Heart left ventricle (tissue), 16 donors: ENCODE data around the gene DPM2. TPM values are rescaled to one million over a fixed set of nuclear protein-coding genes. Genes with fewer than 3 reads are reported as not detected.

Experiments
- ATAC-seq, 4 donors: fragments of 200-7000 bp; cut with Tn5 transposase; one replicate each; pipeline ENCODE4 v1.9.1; 2020 to 2022; ENCODE audit warnings: moderate library complexity in 4 of 4, mild to moderate bottlenecking in 3 of 4, moderate number of reproducible peaks in 1 of 4
- DNase-seq, 5 donors: peaks; one replicate each; pipeline ENCODE4 v3.0.0-alpha.2; 2020
- H3K27ac ChIP-seq, 12 donors: fragments of 200-600 bp; sonication (generic) in 4 of 12; one replicate each; pipeline versions ENCODE4 v1.5.0 to v1.8.0; 2016 to 2022; ENCODE audit warnings: mild to moderate bottlenecking in 2 of 12
- H3K27me3 ChIP-seq, 9 donors: fragments of 200-600 bp; sonication (generic) in 2 of 9; one replicate each; pipeline versions ENCODE4 v1.5.1 to v1.8.0; 2016 to 2022; ENCODE audit warnings: mild to moderate bottlenecking in 3 of 9
- H3K36me3 ChIP-seq, 9 donors: fragments of 200-600 bp; sonication (generic) in 2 of 9; one replicate each; pipeline versions ENCODE4 v1.5.0 to v1.8.0; 2018 to 2022; ENCODE audit warnings: mild to moderate bottlenecking in 2 of 9
- H3K4me1 ChIP-seq, 12 donors: fragments of 200-600 bp; sonication (generic) in 4 of 12; one replicate each; pipeline versions ENCODE4 v1.5.0 to v1.8.0; 2016 to 2022; ENCODE audit warnings: mild to moderate bottlenecking in 3 of 12
- H3K4me3 ChIP-seq, 12 donors: fragments of 200-600 bp; sonication (generic) in 4 of 12; one replicate each; pipeline versions ENCODE4 v1.5.0 to v1.8.0; 2017 to 2022; ENCODE audit warnings: mild to moderate bottlenecking in 9 of 12, moderate library complexity in 4 of 12
- H3K9me3 ChIP-seq, 12 donors: fragments of 200-600 bp; sonication (generic) in 4 of 12; one replicate each; pipeline versions ENCODE4 v1.5.0 to v1.8.0; 2016 to 2022; ENCODE audit warnings: mild to moderate bottlenecking in 1 of 12
- CTCF ChIP-seq, 12 donors: fragments of 200-600 bp; sonication (generic) in 4 of 12; IDR thresholded peaks; one replicate each; pipeline versions ENCODE4 v1.5.0 to v1.8.0; 2018 to 2022; ENCODE audit warnings: antibody characterized with exemption in 12 of 12, mild to moderate bottlenecking in 5 of 12
- POLR2A ChIP-seq, 2 donors: fragments of 450-650 bp; IDR thresholded peaks; one replicate each; pipeline ENCODE4 v1.6.1; 2017; ENCODE audit warnings: antibody characterized with exemption in 2 of 2, mild to moderate bottlenecking in 2 of 2, moderate library complexity in 2 of 2
- WGBS, 4 donors: extraction: QIAGEN DNeasy Blood & Tissue Kit in 2 of 4; methylation state at CpG; one replicate each; pipeline versions ENCODE4 v1.1.5 to v1.1.7; 2013 to 2018; 5-methylcytosine and 5-hydroxymethylcytosine counted together
- intact Hi-C, 10 donors: fragments of 100-400 bp; cut with DNase I; formaldehyde crosslinking; loops; one replicate each; pipeline versions ENCODE4 v1.11.1 to v1.14.2; 2022
- polyA plus RNA-seq, 2 donors: library from polyadenylated mRNA; stranded (reverse); fragments of 200-250 nt; gene quantifications; one replicate each; pipeline ENCODE4 v1.2.3, GENCODE V29; 2013
- total RNA-seq, 9 donors: library from RNA; depleted of rRNA in 2 of 9; stranded (reverse); fragments of >200 nt in 2 of 9; fragmentation: NEBNext Ultra II Directional in 3 of 9; extraction: Animal tissue kit (Norgen Biotek cat#: 25700) in 3 of 9; gene quantifications; one replicate each; pipeline versions ENCODE4 v1.1.0 to v1.2.4, GENCODE V29; 2016 to 2023
- donor health status: ischemic (EF 13 %, LVEDD 7.1; RV severe dilation, severe dysfunction).
- donor health status: healthy with polysubstance abuse.
- donor health status: DM: no; HTN: yes; CAD: no.
- donor health status: DM: no; HTN: no; CAD: no.
- donor health status: ischemic (EF 25% LVEDD 6.9; RV normal size, moderate dysfunction).
- donor health status: ischemic (EF 25% LVEDD 5.7; RV mildly dilated, moderate dysfunction).
- donor health status: healthy.
- donor health status: DM: yes; HTN: yes; CAD: no.
- donor health status: ischemic (EF 35%, LVEDD 5.7; RV mildly dilated, moderate dysfunction).
- donor health status: nonischemic (EF 11% LVEDD 7.7; RV severe dilation, severe dysfunction).
- donor health status: DM: yes; HTN: yes; CAD: no.
- donor health status: PGD.
- donor health status: ischemic (EF 29% LVEDD 5.4; RV normal size, mild dysfunction).
- donor health status: nonischemic (EF 23%, LVEDD 6.1; RV moderate dilation, normal function).

The DPM2 gene
- total and polyA plus RNA-seq, 11 donors = 7.2 to 31.7 (median 13.5) TPM

DNA sequence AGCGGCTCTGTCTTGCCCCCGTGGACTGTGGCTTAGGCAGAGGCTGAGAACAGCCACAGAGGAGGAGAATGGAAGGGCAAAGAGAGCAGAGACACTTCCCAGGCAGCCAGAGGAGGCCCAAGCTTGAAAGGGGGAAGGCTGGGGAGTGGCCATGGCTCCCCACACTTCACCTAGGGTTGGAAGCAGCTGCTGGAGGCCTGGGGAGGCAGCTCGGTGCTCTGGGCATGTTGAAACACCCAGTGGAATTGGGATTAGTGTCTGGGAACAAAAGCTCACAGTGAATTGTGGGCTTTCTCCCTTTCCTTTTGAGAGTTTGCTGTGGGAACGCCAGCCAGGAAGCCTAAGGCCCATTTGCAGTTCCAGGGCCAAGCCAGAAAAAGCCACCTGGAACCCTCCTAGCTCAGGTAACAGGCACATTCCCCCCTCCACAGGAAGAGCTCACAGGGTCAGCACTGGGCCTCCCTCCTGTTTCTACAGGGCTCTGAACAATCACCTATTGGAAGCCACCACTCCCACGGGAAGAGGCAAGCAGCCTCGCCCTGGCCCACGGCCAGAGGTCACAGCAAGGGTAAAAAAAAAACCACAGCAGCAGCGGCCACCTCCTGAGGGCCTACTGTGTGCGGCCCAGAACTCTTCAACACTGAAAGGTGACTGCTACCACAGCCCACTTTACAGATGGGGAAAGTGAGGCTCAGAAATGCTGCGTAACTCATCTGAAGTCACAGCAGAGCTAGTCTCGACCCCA lies 22.9 kb upstream of the DPM2 start:
- peak overlapping the region in 11 of 12 donors; percentile 6 to 95 (median 52) for H3K27ac ChIP-seq
- intact Hi-C loops = no loop called here
- DNase-seq (peak in 1 of 5 donors; percentile 21), ATAC-seq (no peak)
- H3K4me3 ChIP-seq = no peak overlapping the region
- WGBS, 4 donors = 27 to 53% (median 44%) methylated on average over 4 to 11 of the region's 11 CpGs
- H3K9me3 ChIP-seq = peaks cover 0 to 4% (median 0%) of the 10 kb centered on the region in 12 donors
- TF ChIP-seq POLR2A (IDR thresholded peaks at IDR 0.05) (no peak), CTCF (IDR thresholded peaks at IDR 0.05) (no peak)
- H3K27me3 ChIP-seq = no peaks in the 10 kb centered on the region
- H3K36me3 ChIP-seq = no peaks in the 10 kb centered on the region
- H3K4me1 ChIP-seq = peaks cover 5 to 69% (median 41%) of the 10 kb centered on the region in 12 donors

- TF ChIP-seq POLR2A (IDR thresholded peaks at IDR 0.05) = no peak
- TF ChIP-seq CTCF (IDR thresholded peaks at IDR 0.05) = no peak
- H3K9me3 ChIP-seq = peaks cover 0 to 4% (median 0%) of the 10 kb centered on the region in 12 donors
- ATAC-seq (no peak), DNase-seq (peak in 1 of 5 donors; percentile 5)
- intact Hi-C loops = no loop called here
- 88 to 95% (median 91%) methylated on average over 2 of the region's 2 CpGs for WGBS, 4 donors
- no peaks in the 10 kb centered on the region for H3K27me3 ChIP-seq
- peaks cover 0 to 69% (median 40%) of the 10 kb centered on the region in 12 donors for H3K4me1 ChIP-seq
- no peaks in the 10 kb centered on the region for H3K36me3 ChIP-seq
- H3K4me3 ChIP-seq = no peak overlapping the region
- peak overlapping the region in 11 of 12 donors; percentile 6 to 95 (median 52) for H3K27ac ChIP-seq
Measured at GRCh38 chr9:127959841-127960409, 22.3 kb upstream of the DPM2 start.

DNA sequence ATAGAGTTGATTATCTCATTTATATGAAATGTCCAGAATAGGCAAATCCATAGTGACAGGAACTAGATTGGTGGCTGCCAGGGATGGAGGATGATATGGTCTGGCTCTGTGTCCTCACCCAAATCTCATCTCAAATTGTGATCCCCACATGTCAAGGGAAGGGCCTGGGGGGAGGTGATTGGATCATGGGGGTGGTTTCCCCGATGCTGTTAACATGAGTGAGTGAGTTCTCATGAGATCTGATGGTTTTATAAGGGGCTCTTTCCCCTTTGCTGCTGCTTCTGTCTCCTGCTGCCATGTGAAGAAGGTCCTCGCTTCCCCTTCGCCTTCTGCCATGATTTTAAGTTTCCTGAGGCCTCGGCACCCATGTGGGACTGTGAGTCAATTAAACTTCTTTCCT lies 21.7 kb upstream of the DPM2 start:
- intact Hi-C loops = no loop called here
- 94 to 96% (median 96%) methylated on average over 4 of the region's 4 CpGs for WGBS, 4 donors

More for the DNA sequence above, 21.7 kb upstream of the DPM2 start:
- H3K27me3 ChIP-seq = no peaks in the 10 kb centered on the region
- peaks cover 0 to 69% (median 40%) of the 10 kb centered on the region in 12 donors for H3K4me1 ChIP-seq
- peaks cover 0 to 4% (median 0%) of the 10 kb centered on the region in 12 donors for H3K9me3 ChIP-seq
- DNase-seq = no peak
- H3K36me3 ChIP-seq = no peaks in the 10 kb centered on the region
- H3K27ac ChIP-seq = peak overlapping the region in 2 of 12 donors; percentile 68 to 95
- H3K4me3 ChIP-seq = no peak overlapping the region
- no peak for ATAC-seq
- no peak for TF ChIP-seq POLR2A (IDR thresholded peaks at IDR 0.05)
- TF ChIP-seq CTCF (IDR thresholded peaks at IDR 0.05) = no peak
